Spleen (tissue), 7 donors: Measurements from ENCODE around the gene RABGGTA.
A peak's percentile ranks its signal among the peaks of the same experiment; 100 is the strongest.

ENCODE experiments used
- POLR2A ChIP-seq, 3 donors: fragments of 450-650 bp; IDR thresholded peaks; one replicate each; pipeline ENCODE4 v1.5.1; 2017; ENCODE audit warnings: antibody characterized with exemption in 3 of 3, mild to moderate bottlenecking in 1 of 3
- TF ChIP-seq, protein P1 (sequence below), 11 experiments: fragments of 200-600 bp in 7 of 11; fragments of 450-650 bp in 4 of 11; sonication (generic) in 4 of 11; IDR thresholded peaks in 8 of 11; conservative IDR thresholded peaks in 3 of 11; 1 replicate in 7 of 11; 2 replicates in 4 of 11; pipeline versions ENCODE4 v1.4.0 to v1.8.0; 2016 to 2021; ENCODE audit warnings: antibody characterized with exemption in 11 of 11, inconsistent platforms in 4 of 11, mild to moderate bottlenecking in 1 of 11
- donor health status: DM: no; HTN: no; CAD: no; lungs with moderate emphysema.
- donor health status: DM: no; HTN: no; CAD: no.
- donor health status: DM: no; HTN: no; CAD: no.

DNA sequence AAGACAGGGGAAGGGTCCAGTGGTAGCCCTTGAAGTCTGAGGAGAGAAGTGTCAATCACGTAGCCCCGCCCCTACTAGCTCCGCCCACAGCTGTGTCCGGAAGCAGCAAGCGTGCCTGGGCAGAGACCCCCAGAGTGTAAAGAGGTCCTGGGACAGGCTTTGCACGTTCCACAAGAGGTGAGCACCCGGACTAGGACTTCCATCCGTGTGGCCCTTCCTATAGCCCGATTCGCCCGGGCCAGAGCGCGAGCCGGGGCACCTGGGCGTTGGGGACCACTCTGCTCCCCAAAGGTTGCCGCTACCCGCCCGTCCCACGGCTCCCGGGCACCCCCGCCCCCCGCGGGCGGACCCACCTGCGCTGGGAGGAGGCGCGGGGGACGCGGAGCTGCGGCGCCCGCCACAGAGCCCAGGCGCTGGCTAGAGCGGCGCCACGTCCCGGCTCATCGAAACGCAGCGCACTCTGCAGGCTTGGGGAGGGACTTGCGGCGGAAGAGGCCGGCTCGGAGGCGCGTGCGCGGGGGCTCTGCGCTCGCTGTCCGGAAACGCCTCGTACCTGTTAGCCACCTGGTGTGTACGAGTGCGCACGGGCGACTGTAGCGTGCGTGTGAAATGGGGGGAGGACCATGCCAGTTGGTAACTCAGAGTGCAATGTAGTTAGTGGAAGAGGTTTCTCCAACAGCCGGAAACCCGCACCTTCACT lies at the start of gene RABGGTA:
- TF ChIP-seq, protein P1, sequence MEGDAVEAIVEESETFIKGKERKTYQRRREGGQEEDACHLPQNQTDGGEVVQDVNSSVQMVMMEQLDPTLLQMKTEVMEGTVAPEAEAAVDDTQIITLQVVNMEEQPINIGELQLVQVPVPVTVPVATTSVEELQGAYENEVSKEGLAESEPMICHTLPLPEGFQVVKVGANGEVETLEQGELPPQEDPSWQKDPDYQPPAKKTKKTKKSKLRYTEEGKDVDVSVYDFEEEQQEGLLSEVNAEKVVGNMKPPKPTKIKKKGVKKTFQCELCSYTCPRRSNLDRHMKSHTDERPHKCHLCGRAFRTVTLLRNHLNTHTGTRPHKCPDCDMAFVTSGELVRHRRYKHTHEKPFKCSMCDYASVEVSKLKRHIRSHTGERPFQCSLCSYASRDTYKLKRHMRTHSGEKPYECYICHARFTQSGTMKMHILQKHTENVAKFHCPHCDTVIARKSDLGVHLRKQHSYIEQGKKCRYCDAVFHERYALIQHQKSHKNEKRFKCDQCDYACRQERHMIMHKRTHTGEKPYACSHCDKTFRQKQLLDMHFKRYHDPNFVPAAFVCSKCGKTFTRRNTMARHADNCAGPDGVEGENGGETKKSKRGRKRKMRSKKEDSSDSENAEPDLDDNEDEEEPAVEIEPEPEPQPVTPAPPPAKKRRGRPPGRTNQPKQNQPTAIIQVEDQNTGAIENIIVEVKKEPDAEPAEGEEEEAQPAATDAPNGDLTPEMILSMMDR (IDR thresholded peaks at IDR 0.05 in 8 of 11, conservative IDR thresholded peaks at IDR 0.05 in 3 of 11): peak; percentile 63 to 93 (median 83)
- peak; percentile 8 to 49 (median 48) for TF ChIP-seq POLR2A (IDR thresholded peaks at IDR 0.05)
